SK-N-SH treated with all-trans-retinoic acid at 6 μM for 48 hours (cell line): Measurements from ENCODE around the gene OAF.

ENCODE experiments used
- ISL1 ChIP-seq: fragments of 250-450 bp; sonication (Bioruptor Pico); IDR thresholded peaks from 2 replicates; pipeline ENCODE4 v2.1.2; 2022; ENCODE audit warnings: mild to moderate bottlenecking, moderate library complexity
- TF ChIP-seq, protein P1 (sequence below): fragments of 250-450 bp; sonication (Bioruptor Pico); IDR thresholded peaks from 2 replicates; pipeline ENCODE4 v1.8.0; 2021; ENCODE audit warnings: low read depth, mild to moderate bottlenecking, moderate library complexity, borderline replicate concordance

DNA sequence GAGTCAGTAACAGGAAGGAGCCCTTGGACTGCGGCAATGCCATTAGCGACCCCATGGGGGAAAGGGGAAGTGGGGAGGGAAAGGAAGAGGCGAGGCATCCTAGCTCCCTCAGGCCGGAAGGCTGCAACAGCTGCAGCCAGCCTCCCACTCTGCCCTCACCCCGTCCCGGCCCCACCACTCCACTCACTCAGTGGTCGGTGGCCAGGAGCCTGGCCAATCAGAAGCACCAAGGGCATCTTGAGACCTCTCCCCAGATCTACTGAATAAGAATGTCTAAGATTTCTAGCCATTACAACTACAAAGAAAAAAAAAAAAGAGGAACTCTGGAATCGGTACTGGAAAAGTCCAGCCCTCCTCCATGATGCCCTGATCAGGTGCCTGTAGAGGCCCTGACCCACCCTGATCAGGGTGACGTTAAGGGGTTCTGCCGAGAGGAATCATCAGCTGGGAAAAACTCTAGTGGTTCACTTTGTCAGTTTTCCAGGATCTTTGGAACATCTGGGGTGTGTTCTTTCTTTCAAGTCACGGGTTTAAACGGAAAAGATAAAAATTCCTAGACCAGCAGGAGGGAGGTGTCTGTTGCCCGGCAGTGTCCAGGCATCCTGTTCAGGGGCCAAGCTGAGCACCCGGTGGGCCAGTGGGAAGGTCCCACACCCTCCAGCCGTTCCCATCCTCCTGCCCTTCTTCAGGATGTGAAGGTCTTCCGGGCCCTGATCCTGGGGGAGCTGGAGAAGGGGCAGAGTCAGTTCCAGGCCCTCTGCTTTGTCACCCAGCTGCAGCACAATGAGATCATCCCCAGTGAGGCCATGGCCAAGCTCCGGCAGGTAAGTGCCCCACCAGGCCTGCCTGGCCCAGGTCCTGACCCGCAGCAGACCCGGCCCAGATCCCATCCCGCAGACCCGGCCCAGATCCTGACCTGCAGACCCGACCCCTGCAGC, 14.4 kb downstream of the OAF start:
- TF ChIP-seq, protein P1, sequence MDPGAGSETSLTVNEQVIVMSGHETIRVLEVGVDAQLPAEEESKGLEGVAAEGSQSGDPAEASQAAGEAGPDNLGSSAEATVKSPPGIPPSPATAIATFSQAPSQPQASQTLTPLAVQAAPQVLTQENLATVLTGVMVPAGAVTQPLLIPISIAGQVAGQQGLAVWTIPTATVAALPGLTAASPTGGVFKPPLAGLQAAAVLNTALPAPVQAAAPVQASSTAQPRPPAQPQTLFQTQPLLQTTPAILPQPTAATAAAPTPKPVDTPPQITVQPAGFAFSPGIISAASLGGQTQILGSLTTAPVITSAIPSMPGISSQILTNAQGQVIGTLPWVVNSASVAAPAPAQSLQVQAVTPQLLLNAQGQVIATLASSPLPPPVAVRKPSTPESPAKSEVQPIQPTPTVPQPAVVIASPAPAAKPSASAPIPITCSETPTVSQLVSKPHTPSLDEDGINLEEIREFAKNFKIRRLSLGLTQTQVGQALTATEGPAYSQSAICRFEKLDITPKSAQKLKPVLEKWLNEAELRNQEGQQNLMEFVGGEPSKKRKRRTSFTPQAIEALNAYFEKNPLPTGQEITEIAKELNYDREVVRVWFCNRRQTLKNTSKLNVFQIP = no peak
- no peak for TF ChIP-seq ISL1 (CRISPR knock-in tag)
